ENCODE results near the gene INSYN2A. TPM values are rescaled to one million over a fixed set of nuclear protein-coding genes. Genes with fewer than 3 reads are reported as not detected.
A peak's percentile ranks its signal among the peaks of the same experiment; 100 is the strongest.

INSYN2A gene, protein sequence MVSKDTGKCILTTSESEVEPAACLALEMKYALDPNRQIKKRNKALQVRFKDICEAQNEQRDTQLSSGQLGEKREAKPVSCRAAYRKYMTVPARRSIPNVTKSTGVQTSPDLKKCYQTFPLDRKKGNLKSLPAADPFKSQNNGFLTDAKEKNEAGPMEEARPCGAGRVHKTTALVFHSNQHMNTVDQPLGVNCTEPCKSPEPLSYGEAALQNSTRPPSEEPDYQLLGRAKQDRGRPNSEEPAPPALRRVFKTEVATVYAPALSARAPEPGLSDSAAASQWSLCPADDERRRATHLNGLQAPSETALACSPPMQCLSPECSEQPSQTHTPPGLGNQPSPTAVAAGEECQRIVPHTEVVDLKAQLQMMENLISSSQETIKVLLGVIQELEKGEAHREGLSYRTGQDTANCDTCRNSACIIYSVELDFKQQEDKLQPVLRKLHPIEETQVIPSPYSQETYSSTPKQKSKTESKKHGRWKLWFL
- under 1 TPM in 2 of 4 donors, not detected in 2; 0.19 to 0.48 TPM for total RNA-seq

GRCh38 chr10:127196282-127197153 is at the start of gene INSYN2A:
TSS of gene INSYN2A (minus strand) at chr10:127196591. CDS start at chr10:127176395, 20,196 bp downstream.
- DNase-seq (ENCODE audit: low spot score) (no peak), ATAC-seq (ENCODE audit: low FRiP score) (peak; percentile 5)
- TF ChIP-seq CTCF (IDR thresholded peaks at IDR 0.05): no peak

GRCh38 chr10:127245456-127245855 is 49.1 kb upstream of the INSYN2A start:
- ATAC-seq (ENCODE audit: low FRiP score): no peak
- no peak for TF ChIP-seq CTCF (IDR thresholded peaks at IDR 0.05)
- DNase-seq (ENCODE audit: low spot score): no peak

DNA sequence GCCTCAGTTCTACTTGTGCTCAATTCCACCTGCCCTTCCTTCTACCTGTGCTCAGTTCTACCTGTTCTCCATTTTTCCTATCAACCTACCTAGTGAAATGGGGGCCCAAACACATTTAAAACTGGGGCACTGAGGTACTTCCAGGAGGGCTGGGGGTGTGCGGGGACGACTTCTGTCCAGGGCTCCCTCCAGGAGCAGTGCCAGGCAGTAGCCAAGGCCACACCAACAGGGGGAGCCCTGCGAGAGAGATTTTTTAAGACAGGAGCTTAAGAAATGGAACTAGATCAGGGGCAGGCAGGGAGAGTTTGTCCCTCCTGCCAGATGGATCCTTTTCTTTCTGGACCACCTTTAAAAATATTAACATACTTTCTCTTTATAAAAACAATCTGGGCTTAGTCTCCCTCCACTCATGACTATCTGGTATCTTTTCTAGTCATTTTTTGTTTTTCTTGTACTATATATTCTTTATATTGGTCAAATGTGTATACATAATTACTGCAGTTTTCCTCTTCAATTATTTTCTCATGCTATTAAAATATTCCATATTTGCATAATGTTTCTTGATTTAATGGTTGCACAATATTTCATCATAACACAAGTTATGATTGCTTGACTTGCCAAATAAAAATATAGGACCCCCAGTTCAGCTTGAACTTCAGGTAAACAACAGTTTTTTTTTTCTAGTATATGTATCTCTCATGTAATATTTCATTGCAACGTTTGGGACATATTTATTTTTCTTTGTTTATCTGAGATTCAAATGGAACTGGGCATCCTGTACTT is 47.3 kb upstream of the INSYN2A start:
- DNase-seq (ENCODE audit: low spot score) (no peak), ATAC-seq (ENCODE audit: low FRiP score) (no peak)
- TF ChIP-seq CTCF (IDR thresholded peaks at IDR 0.05): no peak

DNA sequence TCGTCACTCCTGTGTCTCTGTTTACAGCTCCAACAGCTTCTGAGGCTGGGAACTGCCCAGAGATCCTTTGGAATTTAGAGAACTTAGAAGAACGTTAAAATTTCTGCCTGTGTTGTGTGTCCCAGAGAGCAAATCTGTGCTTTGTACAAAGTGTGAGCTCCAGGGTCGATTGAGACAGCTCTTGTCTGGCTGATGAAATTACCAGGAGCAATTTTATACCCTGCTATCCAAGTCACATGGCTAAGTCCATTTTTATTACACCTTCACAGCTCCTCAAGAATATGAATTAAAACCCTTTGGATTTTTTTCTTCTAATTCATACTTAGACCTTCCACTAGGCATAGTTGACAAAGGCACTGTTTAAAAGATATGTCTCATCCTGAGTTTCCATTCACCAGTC is 46.5 kb upstream of the INSYN2A start:
- DNase-seq (ENCODE audit: low spot score) (no peak), ATAC-seq (ENCODE audit: low FRiP score) (no peak)
- no peak for TF ChIP-seq CTCF (IDR thresholded peaks at IDR 0.05)

DNA sequence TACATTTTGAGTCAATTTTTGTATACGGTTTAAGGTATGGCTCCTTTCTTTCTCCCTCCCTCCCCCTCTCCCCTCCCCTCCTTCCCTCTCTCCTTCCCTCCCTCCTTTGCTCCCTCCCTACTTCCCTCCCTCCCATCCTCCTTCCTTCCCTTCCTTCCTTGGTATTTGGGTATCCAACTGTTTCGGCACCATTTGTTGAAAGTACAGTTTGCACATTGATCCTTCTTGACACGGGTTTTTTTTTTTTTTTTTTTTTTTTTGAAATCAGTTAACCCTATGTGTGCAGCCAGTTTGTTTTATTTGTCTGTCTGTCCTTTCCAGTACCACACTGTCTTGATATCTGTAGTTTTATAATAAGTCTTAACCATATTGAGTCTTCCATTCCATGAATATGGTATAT is 39.9 kb upstream of the INSYN2A start:
- TF ChIP-seq CTCF (IDR thresholded peaks at IDR 0.05): no peak
- no peak for ATAC-seq (ENCODE audit: low FRiP score)
- DNase-seq (ENCODE audit: low spot score): no peak

- TF ChIP-seq CTCF (IDR thresholded peaks at IDR 0.05): no peak
- DNase-seq (ENCODE audit: low spot score) (no peak), ATAC-seq (ENCODE audit: low FRiP score) (no peak)
Observed at GRCh38 chr10:127234306-127234800, 38.0 kb upstream of the INSYN2A start.
